ENCODE measurements around the gene SETBP1.

SETBP1 gene

GRCh38 chr18:44904768-44905167, 224.1 kb downstream of the SETBP1 start:
- DNase-seq (ENCODE audit: low spot score): no peak

GRCh38 chr18:44909191-44909719, 228.6 kb downstream of the SETBP1 start:
- DNase-seq (ENCODE audit: low spot score): no peak

- no peak for DNase-seq (ENCODE audit: low spot score)
Observed at GRCh38 chr18:44911260-44911659, 230.6 kb downstream of the SETBP1 start.

- no peak for DNase-seq (ENCODE audit: low spot score)
Observed at GRCh38 chr18:44911773-44912172, 231.1 kb downstream of the SETBP1 start.

GRCh38 chr18:44912740-44913478, 232.2 kb downstream of the SETBP1 start:
- no peak for DNase-seq (ENCODE audit: low spot score)

GRCh38 chr18:44914028-44914427, 233.3 kb downstream of the SETBP1 start:
- no peak for DNase-seq (ENCODE audit: low spot score)

GRCh38 chr18:44915213-44915612, 234.5 kb downstream of the SETBP1 start:
- no peak for DNase-seq (ENCODE audit: low spot score)

- DNase-seq (ENCODE audit: low spot score): no peak
Observed at GRCh38 chr18:44915661-44916060, 235.0 kb downstream of the SETBP1 start.

- peak; percentile 21 for DNase-seq (ENCODE audit: low spot score)
Observed at GRCh38 chr18:44916429-44917207, 235.9 kb downstream of the SETBP1 start.

- no peak for DNase-seq (ENCODE audit: low spot score)
Observed at GRCh38 chr18:44917216-44918141, 236.8 kb downstream of the SETBP1 start.

- DNase-seq (ENCODE audit: low spot score): no peak
Observed at GRCh38 chr18:44918142-44918476, 237.4 kb downstream of the SETBP1 start.

- DNase-seq (ENCODE audit: low spot score): no peak
Observed at GRCh38 chr18:44920441-44920840, 239.8 kb downstream of the SETBP1 start.

GRCh38 chr18:44921974-44922373, 241.3 kb downstream of the SETBP1 start:
- no peak for DNase-seq (ENCODE audit: low spot score)

GRCh38 chr18:44922968-44923367, 242.3 kb downstream of the SETBP1 start:
- DNase-seq (ENCODE audit: low spot score): no peak

- no peak for DNase-seq (ENCODE audit: low spot score)
Observed at GRCh38 chr18:44924785-44925499, 244.3 kb downstream of the SETBP1 start.

- DNase-seq (ENCODE audit: low spot score): no peak
Observed at GRCh38 chr18:44927127-44927849, 246.6 kb downstream of the SETBP1 start.

GRCh38 chr18:44934901-44935300, 254.2 kb downstream of the SETBP1 start:
- DNase-seq (ENCODE audit: low spot score): no peak

GRCh38 chr18:44935455-44935854, 254.8 kb downstream of the SETBP1 start:
- DNase-seq (ENCODE audit: low spot score): no peak

- no peak for DNase-seq (ENCODE audit: low spot score)
Observed at GRCh38 chr18:44936485-44936884, 255.8 kb downstream of the SETBP1 start.

- no peak for DNase-seq (ENCODE audit: low spot score)
Observed at GRCh38 chr18:44937960-44938719, 257.5 kb downstream of the SETBP1 start.
